HUES64 (cell line): ENCODE data around the gene CFAP58.

Experiments
- H3K27ac ChIP-seq: 2 replicates; pipeline ENCODE4 v1.7.0; 2013; ENCODE audit warnings: low read depth, low read length, inconsistent platforms
- H3K27me3 ChIP-seq: 2 replicates; pipeline ENCODE4 v1.6.1; 2013; ENCODE audit warnings: mild to moderate bottlenecking, low read length; ENCODE audit not compliant: insufficient read depth
- H3K36me3 ChIP-seq: 2 replicates; pipeline ENCODE4 v1.6.1; 2013; ENCODE audit warnings: mild to moderate bottlenecking, low read length; ENCODE audit not compliant: insufficient read depth
- H3K4me1 ChIP-seq: 2 replicates; pipeline ENCODE4 v1.6.1; 2013; ENCODE audit warnings: mild to moderate bottlenecking, low read length, moderate library complexity; ENCODE audit not compliant: insufficient read depth
- H3K4me3 ChIP-seq: 2 replicates; pipeline ENCODE4 v1.5.1; 2013; ENCODE audit warnings: mild to moderate bottlenecking, low read length, moderate library complexity
- H3K9ac ChIP-seq: 2 replicates; pipeline ENCODE4 v1.6.1; 2013; ENCODE audit warnings: mild to moderate bottlenecking, low read depth, low read length
- H3K9me3 ChIP-seq: 2 replicates; pipeline ENCODE4 v1.6.1; 2013; ENCODE audit warnings: low read depth, low read length; ENCODE audit not compliant: insufficient read depth
- WGBS: fragments of 150-250, 120-280 bp; methylation state at CpG from one replicate; pipeline ENCODE4 v1.1.7; 2013; ENCODE audit warnings: missing lambda C conversion rate; 5-methylcytosine and 5-hydroxymethylcytosine counted together

The CFAP58 gene

DNA sequence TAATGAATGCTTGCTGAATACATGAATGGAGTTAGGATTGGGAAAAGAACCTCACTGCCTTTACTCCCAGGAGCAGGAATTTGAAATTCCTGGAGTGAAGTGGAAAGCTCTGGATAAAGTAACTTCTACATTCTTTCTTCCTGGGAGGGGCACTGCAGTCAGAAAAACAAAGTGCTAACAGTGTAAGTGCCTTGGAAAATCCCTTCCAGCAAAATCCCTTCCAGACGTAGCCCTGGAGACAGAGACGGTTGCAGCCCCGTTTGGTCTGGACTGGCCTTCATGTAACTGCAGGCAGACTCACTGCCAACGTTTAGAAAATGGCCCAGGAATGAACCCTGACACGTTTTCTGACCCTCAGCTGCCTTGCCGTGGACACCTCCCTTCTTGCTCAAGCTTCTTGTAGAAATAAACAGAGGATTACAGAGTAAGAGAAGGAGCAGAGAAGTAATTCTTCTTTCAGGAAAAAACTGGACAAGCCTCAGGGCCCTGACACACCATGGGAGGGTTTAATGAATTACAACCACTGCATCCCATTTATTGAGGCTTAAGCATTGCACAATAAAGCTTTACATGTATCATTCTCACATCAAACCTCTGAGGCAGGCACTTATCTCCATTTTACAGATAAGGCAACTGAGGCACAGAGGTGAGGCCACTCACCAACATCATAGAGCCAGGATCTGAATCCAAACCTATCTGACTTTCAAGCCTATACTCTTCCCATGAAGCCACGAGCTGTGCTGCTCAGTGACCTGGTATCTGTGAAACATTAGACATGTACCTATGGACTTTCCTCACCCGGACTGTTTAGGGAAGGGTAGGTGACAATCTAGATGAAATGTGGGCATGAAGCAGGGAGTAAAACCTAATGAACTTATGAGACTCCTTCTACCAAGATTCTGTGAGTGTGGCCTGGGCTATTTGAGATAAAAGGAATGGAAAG lies 23.2 kb upstream of the CFAP58 start:
- H3K9ac ChIP-seq, result peak overlapping the region; percentile 46; the same call in 1 of the 2 replicates
- H3K36me3 ChIP-seq, result no peaks in the 10 kb centered on the region
- no peaks in the 10 kb centered on the region for H3K27me3 ChIP-seq
- H3K27ac ChIP-seq, result peak overlapping the region; percentile 79; the same call in 1 of the 2 replicates
- H3K4me3 ChIP-seq, result no peak overlapping the region
- H3K4me1 ChIP-seq, result peaks cover 79% of the 10 kb centered on the region
- no peaks in the 10 kb centered on the region for H3K9me3 ChIP-seq
- WGBS, result 53% methylated on average over 8 of the region's 8 CpGs

DNA sequence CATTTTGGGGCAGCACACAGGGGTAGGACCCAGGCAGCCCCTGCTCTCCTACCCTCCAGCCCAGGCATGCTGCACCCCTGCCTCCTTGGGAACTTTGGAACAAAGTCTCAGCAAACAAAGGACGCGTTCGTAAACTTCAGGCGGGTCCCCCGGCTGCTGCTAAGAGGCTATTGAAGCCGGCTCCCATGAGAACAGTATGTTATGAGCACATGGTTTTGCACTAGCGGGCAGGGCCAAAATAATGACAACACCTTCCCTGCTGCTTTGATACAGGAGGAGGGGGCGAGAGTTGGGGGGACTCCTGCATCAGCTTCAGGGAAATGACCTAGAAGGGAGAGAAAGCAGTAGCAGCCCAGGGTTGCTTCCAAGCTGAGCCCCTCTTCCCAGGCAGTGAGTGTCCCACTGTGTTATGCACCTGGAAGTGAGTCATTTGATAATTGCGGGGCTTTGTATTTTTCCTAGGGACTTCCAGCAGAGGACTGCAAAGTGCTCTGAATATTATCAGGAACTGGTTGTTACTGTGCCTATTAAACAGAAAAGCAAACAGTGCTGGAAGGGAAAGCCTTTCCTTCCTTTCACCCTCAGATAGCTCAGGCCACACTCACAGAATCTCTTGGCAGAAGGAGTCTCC lies 22.3 kb upstream of the CFAP58 start:
- 26% methylated on average over 9 of the region's 9 CpGs for WGBS
- peak overlapping the region; percentile 10; the same call in 1 of the 2 replicates for H3K4me3 ChIP-seq
- no peaks in the 10 kb centered on the region for H3K27me3 ChIP-seq
- no peaks in the 10 kb centered on the region for H3K36me3 ChIP-seq
- peak overlapping the region; percentile 79 for H3K27ac ChIP-seq
- H3K9ac ChIP-seq, result peak overlapping the region; percentile 46; the same call in 1 of the 2 replicates
- H3K9me3 ChIP-seq, result no peaks in the 10 kb centered on the region
- H3K4me1 ChIP-seq, result peaks cover 81% of the 10 kb centered on the region

DNA sequence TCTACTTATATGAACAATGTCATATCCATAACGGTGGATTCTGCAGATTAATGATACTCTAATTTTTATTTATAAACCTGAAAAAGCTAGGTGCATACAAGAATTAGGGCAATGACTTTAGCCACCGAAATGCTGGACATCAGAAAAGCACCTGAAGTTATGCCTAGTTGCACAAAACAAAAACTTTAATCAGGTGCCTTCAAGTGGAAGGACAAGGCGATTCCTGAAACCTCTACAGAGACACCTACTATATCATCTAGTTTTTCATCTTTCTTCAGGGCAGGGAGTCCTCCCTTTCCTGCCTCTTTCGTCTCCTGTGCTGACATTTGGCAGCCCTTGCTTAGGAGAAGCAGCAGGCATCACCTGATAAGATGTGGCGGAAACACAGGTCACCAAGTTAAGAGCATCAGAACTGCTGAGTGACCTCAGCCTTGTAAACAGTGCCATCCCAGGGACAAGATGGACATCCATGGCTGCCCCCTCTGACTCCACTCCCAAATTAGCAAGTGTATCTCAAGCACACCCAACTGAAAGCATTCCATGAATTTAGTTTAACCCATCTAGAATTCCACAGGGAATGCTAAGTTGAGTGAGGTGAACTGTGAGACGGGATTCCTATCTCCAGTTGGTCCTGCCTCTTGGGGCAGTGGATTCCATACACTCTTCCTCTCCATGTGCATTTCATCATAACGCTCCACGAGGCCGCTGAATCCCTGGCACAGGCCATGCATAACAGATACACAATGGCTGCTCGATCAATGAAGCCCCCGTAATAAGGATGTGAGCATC lies 21.2 kb upstream of the CFAP58 start:
- Histone ChIP-seq H3K9ac (no peak overlapping the region), H3K4me1 (peaks cover 85% of the 10 kb centered on the region), H3K9me3 (no peaks in the 10 kb centered on the region), H3K27me3 (no peaks in the 10 kb centered on the region), H3K36me3 (no peaks in the 10 kb centered on the region), H3K27ac (peak overlapping the region; percentile 79), H3K4me3 (no peak overlapping the region)
- 85% methylated on average over 10 of the region's 11 CpGs for WGBS

DNA sequence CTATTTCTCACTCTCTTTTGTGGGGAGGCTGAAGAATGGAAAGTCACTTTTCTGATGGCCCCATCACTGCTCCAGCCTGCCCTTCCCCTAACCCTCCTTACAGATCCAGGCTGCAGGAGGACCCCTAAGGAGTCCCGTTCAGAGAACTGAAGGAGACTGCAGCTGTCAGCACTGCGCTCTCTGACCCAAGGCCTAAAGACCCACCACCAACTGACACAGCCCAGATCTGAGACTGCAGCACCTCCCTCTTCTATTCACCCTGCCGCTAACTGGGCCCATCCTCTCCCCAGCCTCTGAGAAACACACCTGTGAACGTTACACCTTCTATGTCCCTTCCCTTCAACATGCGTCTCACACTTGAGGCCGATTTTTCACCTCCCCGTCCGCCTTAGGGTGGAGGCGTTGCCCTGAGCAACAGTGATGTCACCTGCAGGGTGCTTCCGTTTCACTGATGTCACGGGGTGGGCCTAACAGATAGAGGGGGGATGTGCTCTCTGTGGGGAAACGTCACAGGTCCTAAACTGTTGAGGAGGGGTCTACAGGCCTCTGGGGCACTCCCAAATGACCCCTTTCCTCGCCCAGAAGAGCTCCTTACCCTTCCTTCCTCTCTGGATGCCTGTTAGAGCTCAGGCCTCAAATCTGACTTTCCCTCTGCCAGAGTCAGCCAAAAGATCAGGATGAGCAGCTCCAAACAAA lies 20.5 kb upstream of the CFAP58 start:
- Histone ChIP-seq H3K27ac (no peak overlapping the region), H3K4me3 (no peak overlapping the region), H3K9me3 (no peaks in the 10 kb centered on the region), H3K9ac (no peak overlapping the region; the same call in 1 of the 2 replicates), H3K4me1 (peaks cover 77% of the 10 kb centered on the region), H3K27me3 (no peaks in the 10 kb centered on the region), H3K36me3 (no peaks in the 10 kb centered on the region)
- 61% methylated on average over 13 of the region's 13 CpGs for WGBS

DNA sequence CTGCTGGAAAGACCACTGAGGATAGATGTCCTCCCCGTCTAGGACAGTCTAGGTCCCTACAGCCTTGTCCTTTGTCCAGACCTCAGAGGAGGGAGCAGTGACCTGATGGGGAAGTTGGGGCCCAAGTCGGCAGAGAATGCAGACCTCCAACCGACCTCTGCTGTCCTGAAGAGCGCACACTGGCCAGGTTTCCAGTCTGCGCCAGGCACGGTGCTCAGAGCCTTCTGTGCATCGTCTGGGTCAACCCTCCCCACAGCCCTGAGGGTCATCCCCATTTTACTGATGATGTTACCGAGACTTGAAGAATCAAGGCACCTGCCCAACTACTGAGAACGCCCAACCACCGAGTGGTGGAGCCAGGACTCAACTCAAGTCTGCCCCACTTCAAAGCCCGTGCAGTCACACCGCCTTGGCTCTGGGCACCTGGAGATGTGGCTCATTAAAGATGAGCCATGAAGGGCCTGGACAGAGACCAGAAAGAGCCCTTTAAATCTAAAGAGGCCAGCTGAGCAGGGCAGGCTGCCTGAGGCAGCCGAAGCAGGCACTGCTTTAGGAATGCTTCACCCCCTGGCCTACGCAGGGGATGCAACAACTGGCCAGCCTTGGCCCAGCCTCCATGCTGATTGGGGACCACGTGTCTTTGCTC lies 19.8 kb upstream of the CFAP58 start:
- H3K27ac ChIP-seq, result 0 out of 2 replicates have a peak overlapping the region, but pooled peaks have one; percentile 9
- no peaks in the 10 kb centered on the region for H3K27me3 ChIP-seq
- peaks cover 72% of the 10 kb centered on the region for H3K4me1 ChIP-seq
- no peak overlapping the region for H3K9ac ChIP-seq
- no peaks in the 10 kb centered on the region for H3K36me3 ChIP-seq
- H3K9me3 ChIP-seq, result no peaks in the 10 kb centered on the region
- WGBS, result 84% methylated on average over 15 of the region's 15 CpGs
- H3K4me3 ChIP-seq, result no peak overlapping the region

DNA sequence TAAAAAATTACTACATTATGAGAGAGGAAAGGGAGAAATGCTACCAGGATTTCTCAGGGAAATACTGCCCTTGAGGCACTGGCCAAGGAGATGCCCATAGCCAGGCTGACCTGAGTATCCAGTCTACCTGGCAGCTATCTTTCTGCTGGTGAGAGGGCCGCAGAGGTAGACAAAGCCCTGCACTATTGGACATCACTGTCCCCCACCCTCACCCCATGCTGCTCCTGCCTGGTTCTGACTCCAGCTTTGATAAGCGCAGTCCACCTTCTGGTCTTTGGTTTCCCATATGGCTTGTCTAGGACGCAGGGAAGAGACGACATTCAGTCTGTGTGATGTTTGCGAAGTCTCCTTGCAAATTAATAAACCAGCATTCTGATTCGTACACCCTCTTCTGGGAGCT lies 19.1 kb upstream of the CFAP58 start:
- Histone ChIP-seq H3K36me3 (no peaks in the 10 kb centered on the region), H3K9me3 (no peaks in the 10 kb centered on the region), H3K27me3 (peaks cover 6% of the 10 kb centered on the region; the same call in 1 of the 2 replicates), H3K9ac (no peak overlapping the region), H3K27ac (no peak overlapping the region), H3K4me1 (peaks cover 69% of the 10 kb centered on the region), H3K4me3 (no peak overlapping the region)
- WGBS, result 94% methylated on average over 6 of the region's 6 CpGs

DNA sequence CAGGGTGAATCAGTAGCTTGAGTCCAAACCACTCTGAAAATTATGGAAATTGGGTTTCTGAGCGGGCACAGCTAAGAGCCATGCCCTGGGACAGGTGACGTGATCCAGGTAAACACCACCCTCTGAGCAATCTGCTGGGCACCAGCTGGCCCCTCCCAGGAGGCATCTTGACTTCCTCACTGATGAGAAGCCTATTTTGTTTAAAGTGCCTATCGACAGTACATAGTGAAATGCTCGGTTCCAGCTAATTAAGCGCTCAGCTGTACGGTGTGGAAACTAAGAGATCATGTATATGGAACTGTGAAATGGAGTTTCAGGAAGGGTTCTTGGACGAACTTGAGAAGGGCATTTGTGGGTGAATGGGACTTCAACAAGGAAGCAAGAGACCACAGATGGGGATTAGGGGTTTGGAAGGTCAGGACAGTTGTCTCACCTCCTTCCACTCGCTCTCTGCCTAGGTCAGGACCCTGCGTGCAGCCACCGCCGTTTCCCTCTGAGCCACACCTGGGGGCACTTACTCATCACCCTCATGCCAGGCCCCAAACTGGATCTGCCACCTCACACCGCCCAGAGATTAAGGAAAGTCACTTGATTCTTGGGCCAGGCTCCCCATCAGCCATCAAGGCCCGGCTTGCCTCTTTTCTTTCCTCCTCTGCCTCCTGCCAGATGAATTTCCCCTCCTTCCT lies 18.5 kb upstream of the CFAP58 start:
- H3K36me3 ChIP-seq, result no peaks in the 10 kb centered on the region
- no peak overlapping the region for H3K9ac ChIP-seq
- H3K27me3 ChIP-seq, result peaks cover 12% of the 10 kb centered on the region; the same call in 1 of the 2 replicates
- WGBS, result 91% methylated on average over 13 of the region's 13 CpGs
- H3K4me3 ChIP-seq, result no peak overlapping the region
- H3K9me3 ChIP-seq, result no peaks in the 10 kb centered on the region
- H3K27ac ChIP-seq, result no peak overlapping the region
- peaks cover 69% of the 10 kb centered on the region for H3K4me1 ChIP-seq

DNA sequence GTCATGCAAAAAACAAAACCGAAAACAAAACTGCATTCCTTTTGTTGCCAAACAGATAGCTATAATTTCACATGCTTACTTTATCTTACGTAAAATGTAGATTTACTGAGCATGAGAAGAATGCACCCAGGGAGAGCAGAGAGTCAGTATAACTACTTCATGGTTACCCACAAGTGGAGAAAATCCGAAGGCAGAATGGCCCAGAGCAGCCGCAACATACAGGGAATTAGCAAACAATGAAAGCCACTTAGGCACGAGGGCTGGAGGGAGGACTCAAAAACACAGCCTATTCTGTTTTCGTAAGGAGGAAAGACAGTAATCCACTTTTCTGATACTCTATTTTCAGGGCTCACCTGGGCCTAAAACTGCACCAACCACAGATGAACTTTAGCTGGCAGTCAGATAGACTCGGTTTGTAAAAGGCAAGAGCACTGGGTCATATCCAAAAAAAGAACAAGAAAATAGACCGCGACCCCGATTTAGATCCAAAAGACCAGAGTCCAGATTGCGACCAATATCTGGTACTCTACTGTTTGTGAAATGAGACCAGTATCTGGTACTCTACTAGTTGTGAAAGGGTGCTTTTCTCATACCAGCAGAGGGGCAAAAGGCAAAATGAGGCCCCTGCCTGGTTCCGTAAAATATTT lies 16.7 kb upstream of the CFAP58 start:
- no peaks in the 10 kb centered on the region for H3K36me3 ChIP-seq
- peaks cover 53% of the 10 kb centered on the region for H3K4me1 ChIP-seq
- peak overlapping the region; percentile 91 for H3K4me3 ChIP-seq
- 12% methylated on average over 12 of the region's 12 CpGs for WGBS
- no peaks in the 10 kb centered on the region for H3K9me3 ChIP-seq
- H3K9ac ChIP-seq, result peak overlapping the region; percentile 91
- peaks cover 18% of the 10 kb centered on the region; the same call in 1 of the 2 replicates for H3K27me3 ChIP-seq
- no peak overlapping the region for H3K27ac ChIP-seq

DNA sequence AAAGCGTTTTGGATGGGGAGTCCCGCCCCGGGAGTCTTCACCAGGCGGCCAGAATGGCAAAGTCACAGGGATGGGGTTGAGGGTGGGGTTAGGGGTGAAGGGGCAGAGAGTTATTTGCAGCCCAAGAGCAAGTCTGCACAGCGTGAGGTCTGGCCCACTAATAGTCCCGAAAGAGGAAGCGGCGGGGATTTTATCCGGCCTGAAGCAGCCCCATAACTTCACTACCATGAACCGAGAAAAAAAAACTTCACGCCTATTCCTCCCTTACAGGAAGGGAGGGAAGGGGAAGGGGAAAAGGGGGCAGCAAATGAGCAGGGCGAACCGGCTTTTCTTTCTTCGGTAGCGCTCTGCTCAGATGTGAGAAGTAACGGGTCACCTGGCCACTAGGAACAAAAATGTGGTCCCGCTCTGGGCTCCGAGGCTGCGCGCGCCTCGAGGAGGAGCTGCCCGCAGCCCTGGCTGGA lies 16.1 kb upstream of the CFAP58 start:
- under 1% methylated on average over 20 of the region's 23 CpGs for WGBS
- H3K4me1 ChIP-seq, result peaks cover 47% of the 10 kb centered on the region
- peak overlapping the region; percentile 91 for H3K9ac ChIP-seq
- H3K27me3 ChIP-seq, result peaks cover 18% of the 10 kb centered on the region; the same call in 1 of the 2 replicates
- H3K27ac ChIP-seq, result peak overlapping the region; percentile 96
- no peaks in the 10 kb centered on the region for H3K36me3 ChIP-seq
- H3K4me3 ChIP-seq, result peak overlapping the region; percentile 91
- H3K9me3 ChIP-seq, result no peaks in the 10 kb centered on the region
